DLD1 (cell line): Measurements from ENCODE around the gene LPAR1.
"Not testable (repeated sequence)": the region's sequence is repeated elsewhere in the genome, so short reads cannot be mapped to it uniquely, and the experiment has no call there.

Experiments used
- in situ Hi-C: cut with HindIII; loops from 2 replicates; pipeline ENCODE4 v1.10.0; 2017; ENCODE audit warnings: low sequenced_read_pairs

The LPAR1 gene

DNA sequence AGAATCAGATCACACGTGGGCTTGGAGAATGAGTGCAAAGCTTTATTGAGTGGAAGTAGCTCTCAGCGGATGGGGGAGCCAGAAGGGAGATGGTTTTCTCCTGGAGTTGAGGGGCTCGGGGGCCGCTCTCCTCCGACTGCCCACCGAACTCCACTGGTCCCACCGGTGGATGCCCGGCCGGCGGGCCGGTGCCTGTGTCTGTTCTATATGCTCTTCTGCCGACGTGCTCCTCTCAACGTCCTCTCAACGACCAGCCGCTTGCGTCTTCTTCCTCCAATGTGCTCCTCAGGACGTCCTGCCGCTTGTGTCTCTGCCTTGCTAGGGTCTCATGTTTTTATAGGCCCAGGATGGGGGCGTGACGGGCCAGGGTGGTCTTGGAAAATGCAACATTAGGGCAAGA is 207.8 kb downstream of the LPAR1 start:
- in situ Hi-C loops, result no loop called here

- in situ Hi-C loops, result no loop called here
These were observed 210.0 kb downstream of the LPAR1 start for GRCh38 chr9:110828264-110828663.

- in situ Hi-C loops, result not testable (repeated sequence)
These were observed 211.9 kb downstream of the LPAR1 start for GRCh38 chr9:110826400-110826799.

DNA sequence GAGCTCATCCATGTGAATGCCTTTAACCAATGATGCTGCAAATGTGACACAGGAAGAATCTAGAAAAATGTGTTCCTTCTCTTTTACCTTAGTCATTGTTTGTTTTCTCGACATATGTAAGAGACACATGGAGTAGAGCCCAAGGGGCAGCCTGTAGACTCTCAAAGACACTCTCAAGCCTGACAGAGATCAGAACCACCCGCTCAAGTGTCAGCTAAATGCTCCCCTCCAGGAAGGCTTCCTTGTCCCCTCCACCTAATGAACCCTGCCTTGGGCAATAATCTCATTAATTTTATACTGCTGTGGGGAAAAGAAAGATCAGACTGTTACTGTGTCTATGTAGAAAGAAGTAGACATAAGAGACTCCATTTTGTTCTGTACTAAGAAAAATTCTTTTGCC is 212.3 kb downstream of the LPAR1 start:
- in situ Hi-C loops, result no loop called here

DNA sequence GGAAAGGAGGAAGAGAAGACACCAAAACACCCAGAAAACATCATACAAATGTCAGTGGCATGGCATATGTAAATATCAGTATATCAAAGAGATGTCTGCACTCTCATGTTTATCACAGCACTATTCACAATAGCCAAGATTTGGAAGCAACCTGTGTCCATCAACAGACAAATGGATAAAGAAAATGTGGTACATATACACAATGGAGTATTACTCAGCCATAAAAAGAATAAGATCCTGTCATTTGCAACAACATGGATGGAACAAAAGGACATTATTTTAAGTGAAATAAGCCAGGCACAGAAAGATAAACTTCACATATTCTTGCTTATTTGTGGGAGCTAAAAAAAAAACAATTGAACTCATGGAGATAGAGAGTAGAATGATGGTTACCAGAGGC is 213.1 kb downstream of the LPAR1 start:
- in situ Hi-C loops, result not testable (repeated sequence)
